ENCODE data around the gene CROCC2. TPM values are rescaled to one million over a fixed set of nuclear protein-coding genes. Genes with fewer than 3 reads are reported as not detected.

Gene CROCC2
- total and polyA plus RNA-seq, 10 of the 15 experiments (the other 5 are each of a cell fraction or from before 2014, with no cell fraction given) = not detected

- ATAC-seq (no peak), FAIRE-seq (no peak), DNase-seq (ENCODE audit: low read depth, low spot score) (no peak)
- 64% methylated on average over 16 of the region's 16 CpGs for WGBS (ENCODE audit: insufficient coverage, insufficient replicate concordance, low lambda C conversion rate, missing lambda C conversion rate)
- BruUV-seq (replicated peaks) = no TSS peak
- Histone ChIP-seq H4K20me1 (ENCODE audit: control insufficient read depth, insufficient read depth) (no peaks in the 10 kb centered on the region), H3K4me1 (ENCODE audit: control insufficient read depth, insufficient read depth, low read length) (no peaks in the 10 kb centered on the region), H3K27me3 (replicated peaks in 1 of 2; ENCODE audit: control insufficient read depth in 2 of 2, insufficient read depth in 2 of 2, low read length in 1 of 2) (peaks cover 1 to 7% of the 10 kb centered on the region in 2 experiments; a peak in 3 of 4 replicates), H3K4me2 (ENCODE audit: control insufficient read depth, insufficient read depth) (no peak overlapping the region), H3K9ac (ENCODE audit: control insufficient read depth, insufficient read depth, low read length) (no peak overlapping the region), H3K79me2 (ENCODE audit: control insufficient read depth, insufficient read depth, low read length) (no peaks in the 10 kb centered on the region), H2AFZ (ENCODE audit: control insufficient read depth, low read depth, low read length) (no peak overlapping the region), H3K4me3 (no peak overlapping the region), H3K27ac (ENCODE audit: control insufficient read depth, insufficient read depth) (no peak overlapping the region), H3K36me3 (ENCODE audit: control insufficient read depth in 2 of 2, insufficient read depth in 2 of 2, low read length in 1 of 2) (no peaks in the 10 kb centered on the region), H3K9me3 (replicated peaks; ENCODE audit: control insufficient read depth, insufficient read depth, low read length) (no peaks in the 10 kb centered on the region; the same call in 2 of the 3 replicates)
- intact Hi-C loops (cut with micrococcal nuclease; ENCODE audit: unreplicated experiment) = no loop called here
- ChIA-PET POLR2A (no interaction called here), SMC1A (ENCODE audit: uncharacterized antibody, unreplicated experiment) (no interaction called here), RAD21 (ENCODE audit: unreplicated experiment) (no interaction called here), CTCF (no interaction called here)
- TF ChIP-seq PRDM15 (CRISPR knock-in tag; IDR thresholded peaks at IDR 0.05) = no peak
- no peak for TF ChIP-seq PAX5 (IDR thresholded peaks at IDR 0.05; ENCODE audit: borderline replicate concordance, low read depth, low read length)
- no peak for TF ChIP-seq EZH2 (IDR thresholded peaks at IDR 0.05; ENCODE audit: borderline replicate concordance, control insufficient read depth, low read depth, low read length)
- in situ Hi-C loops (cut with MboI) = no loop called here
These were observed 91.2 kb downstream of the CROCC2 start for GRCh38 chr2:240997141-240997855.

Measured in GM12878 (cell line).